NCI-H146 treated with DMSO at 0.1 percent for 48 hours (cell line): Measurements from ENCODE around the gene ANKLE2.
"Not testable (repeated sequence)": the region's sequence is repeated elsewhere in the genome, so short reads cannot be mapped to it uniquely, and the experiment has no call there.

ENCODE experiments used
- DNase-seq: peaks from one replicate; lab custom pipeline; 2025; ENCODE audit not compliant: unreplicated experiment; lab: John Stamatoyannopoulos, UW

ANKLE2 gene

DNA sequence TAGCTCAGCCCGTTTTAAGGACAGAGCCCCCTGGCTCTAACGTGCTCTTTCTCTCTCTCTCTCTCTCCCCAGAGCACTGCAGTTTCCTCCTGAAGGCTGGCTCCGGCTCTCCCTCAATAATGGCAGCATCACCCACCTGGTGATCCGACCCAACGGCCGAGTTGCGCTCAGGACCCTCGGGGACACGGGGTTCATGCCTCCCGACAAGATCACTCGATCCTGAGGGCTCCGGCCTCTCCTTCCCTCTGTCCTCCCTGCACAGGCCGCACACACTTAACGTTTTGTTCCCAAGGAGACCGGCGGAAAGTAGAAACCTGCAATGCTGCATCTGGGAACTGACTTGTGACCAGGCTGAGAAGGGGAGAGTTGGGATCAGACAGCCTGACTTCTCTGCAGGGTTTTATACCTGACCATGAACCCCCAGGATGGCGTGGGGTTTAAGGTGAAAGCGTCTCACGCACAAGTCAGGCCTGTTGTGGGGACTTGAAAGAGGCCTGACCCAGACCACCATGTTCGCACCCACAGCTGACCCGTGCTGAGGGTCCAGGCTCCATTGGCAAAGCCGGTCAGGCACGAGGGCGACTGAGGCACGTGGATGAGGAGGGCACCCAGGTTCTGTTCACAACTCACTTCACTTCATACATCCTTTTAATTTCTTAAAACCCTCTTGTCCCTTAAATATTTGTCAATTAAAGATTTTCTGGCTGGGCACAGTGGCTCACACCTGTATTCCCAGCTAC, 40.9 kb downstream of the ANKLE2 start:
- DNase-seq = no peak

DNA sequence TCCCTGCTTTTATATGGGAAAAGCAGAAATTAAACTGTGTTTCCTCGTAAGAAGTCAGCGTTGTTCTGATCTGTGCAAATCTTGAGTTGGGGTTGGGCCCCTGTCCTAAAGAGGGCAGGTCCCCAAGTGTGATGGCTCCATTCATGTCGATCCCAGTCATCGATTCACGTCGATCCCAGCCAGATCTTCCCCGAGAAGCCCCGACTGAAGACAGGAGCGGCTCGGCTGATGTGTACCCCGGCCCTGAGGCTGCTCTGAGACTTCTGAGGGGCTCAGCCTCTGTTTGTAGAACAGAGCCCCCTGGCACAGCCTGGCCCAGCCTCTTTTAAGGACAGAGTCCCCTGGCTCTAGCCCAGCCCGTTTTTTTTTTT, 41.7 kb downstream of the ANKLE2 start:
- DNase-seq = no peak

- no peak for DNase-seq
Observed at GRCh38 chr12:132719141-132719953, 42.3 kb downstream of the ANKLE2 start.

DNA sequence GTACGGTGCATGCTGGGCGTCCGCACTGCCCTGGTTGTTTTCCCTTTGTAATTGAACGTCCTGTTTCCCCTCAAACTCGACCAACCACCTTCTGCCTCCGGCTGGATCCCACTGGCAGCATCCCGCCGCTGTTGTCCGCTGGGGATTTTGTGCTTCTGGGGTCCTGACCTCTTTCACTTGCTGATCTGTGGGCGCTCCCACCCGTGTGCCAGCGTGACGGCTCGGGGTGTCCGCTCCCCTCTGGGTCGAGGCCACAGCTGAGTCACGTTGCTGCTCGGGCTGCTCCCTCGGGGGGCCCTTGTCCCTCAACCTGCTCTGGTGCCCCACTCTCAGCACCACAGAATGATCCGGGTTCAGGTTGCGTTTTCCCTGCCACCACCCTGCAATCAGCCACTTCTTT, 43.0 kb downstream of the ANKLE2 start:
- no peak for DNase-seq

DNA sequence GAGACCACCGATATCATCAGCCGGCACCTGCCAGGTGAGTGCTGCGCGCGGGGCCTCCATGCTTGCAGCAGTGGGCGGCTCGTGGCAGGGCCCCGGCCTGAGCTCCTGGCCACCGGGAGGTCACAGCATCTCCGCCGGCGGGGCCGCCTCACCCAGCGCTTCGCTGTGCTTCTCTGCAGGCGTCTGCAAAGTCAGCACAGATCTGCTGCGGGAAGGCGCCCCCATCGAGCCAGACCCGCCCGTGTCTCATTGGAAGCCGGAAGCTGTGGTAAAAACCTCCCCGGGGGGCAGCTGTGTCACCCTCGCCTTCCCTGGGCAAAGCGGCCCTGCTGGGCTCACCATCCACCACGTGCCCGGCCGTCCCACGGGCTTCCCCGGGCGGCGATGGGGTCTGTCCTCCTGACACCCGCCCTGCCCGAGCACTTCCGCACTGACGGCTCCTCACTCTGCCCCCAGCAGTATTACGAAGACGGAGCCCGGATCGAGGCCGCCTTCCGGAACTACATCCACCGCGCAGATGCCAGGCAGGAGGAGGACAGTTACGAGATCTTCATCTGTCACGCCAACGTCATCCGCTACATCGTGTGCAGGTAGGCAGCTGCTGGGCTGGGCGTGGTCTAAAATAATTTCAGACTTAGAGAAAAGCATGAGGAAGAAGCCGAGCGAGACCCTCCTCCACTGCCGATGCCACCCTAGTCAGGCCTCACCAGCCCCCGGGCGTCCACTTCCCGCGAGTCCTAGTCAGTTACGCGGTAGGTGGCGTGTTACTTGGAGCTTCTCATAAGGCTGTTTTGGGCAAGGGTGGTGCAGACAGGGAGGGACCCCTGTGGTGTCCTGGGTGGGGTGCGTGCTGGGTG, 43.9 kb downstream of the ANKLE2 start:
- DNase-seq = no peak

DNA sequence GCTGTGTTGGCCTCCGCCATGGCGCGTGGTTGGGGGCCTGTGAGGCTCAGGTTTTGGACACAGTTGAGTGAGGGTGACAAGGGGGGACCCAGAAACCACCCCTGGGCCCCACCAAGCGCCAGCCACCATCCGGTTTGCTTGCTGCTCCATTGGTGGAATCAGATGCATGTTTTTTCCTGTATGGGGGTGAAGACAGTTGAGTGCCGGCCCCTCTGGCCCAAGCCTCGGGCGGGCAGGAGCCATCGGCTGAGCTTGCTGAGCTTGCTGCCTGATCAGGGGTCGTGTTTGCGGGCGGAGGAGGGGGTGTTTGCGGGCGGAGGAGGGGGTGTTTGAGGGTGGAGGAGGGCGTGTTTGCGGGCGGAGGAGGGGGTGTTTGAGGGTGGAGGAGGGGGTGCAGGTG, 44.6 kb downstream of the ANKLE2 start:
- no peak for DNase-seq

GRCh38 chr12:132716356-132716755, 45.3 kb downstream of the ANKLE2 start:
- DNase-seq = no peak

- DNase-seq = no peak
Observed at GRCh38 chr12:132715874-132716273, 45.8 kb downstream of the ANKLE2 start.

GRCh38 chr12:132713123-132713522, 48.5 kb downstream of the ANKLE2 start:
- no peak for DNase-seq

GRCh38 chr12:132711080-132711843, 50.4 kb downstream of the ANKLE2 start:
- peak; percentile 9 for DNase-seq

GRCh38 chr12:132710405-132711079, 51.1 kb downstream of the ANKLE2 start, which contains the start of gene PGAM5:
Gene PGAM5 (plus strand): TSS chr12:132710842. CDS start chr12:132710877, 35 bp downstream.
- DNase-seq = peak; percentile 73

- DNase-seq = no peak
Observed at GRCh38 chr12:132710043-132710404, 51.6 kb downstream of the ANKLE2 start.

GRCh38 chr12:132708150-132708549, 53.5 kb downstream of the ANKLE2 start:
- no peak for DNase-seq

DNA sequence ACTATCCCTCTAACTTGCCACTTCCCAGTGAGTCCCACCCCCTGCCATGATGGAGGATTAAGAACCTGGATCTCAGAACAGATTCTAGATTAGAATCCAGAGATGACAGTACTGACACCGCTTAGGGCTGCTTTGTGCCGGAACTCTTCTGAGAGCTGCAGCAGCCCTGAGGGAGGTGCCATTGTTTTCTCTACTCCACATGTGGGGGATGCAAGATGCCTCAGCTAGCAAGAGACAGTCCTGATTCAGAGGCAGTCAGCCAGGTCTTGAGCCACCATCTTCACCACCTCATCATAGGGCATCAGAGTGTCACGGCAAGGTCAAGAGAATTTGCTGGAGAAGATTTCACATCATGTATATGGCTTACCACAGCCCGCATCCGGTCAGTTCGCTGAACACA, 54.4 kb downstream of the ANKLE2 start:
- no peak for DNase-seq

- no peak for DNase-seq
Observed at GRCh38 chr12:132703641-132704040, 58.0 kb downstream of the ANKLE2 start.

GRCh38 chr12:132702640-132703039, 59.0 kb downstream of the ANKLE2 start:
- no peak for DNase-seq

- no peak for DNase-seq
Observed at GRCh38 chr12:132700212-132700822, 61.3 kb downstream of the ANKLE2 start.

- DNase-seq = no peak
Observed at GRCh38 chr12:132698341-132698740, 63.3 kb downstream of the ANKLE2 start.

- DNase-seq = no peak
Observed at GRCh38 chr12:132695431-132695830, 66.2 kb downstream of the ANKLE2 start.

- not testable (repeated sequence) for DNase-seq
Observed at GRCh38 chr12:132694888-132695287, 66.7 kb downstream of the ANKLE2 start.
